ENCODE measurements around the gene PILRA. TPM values are rescaled to one million over a fixed set of nuclear protein-coding genes. Genes with fewer than 3 reads are reported as not detected.

Gene PILRA
- total RNA-seq, 2 experiments from 2014 or later = 8.1 to 11.5 TPM

DNA sequence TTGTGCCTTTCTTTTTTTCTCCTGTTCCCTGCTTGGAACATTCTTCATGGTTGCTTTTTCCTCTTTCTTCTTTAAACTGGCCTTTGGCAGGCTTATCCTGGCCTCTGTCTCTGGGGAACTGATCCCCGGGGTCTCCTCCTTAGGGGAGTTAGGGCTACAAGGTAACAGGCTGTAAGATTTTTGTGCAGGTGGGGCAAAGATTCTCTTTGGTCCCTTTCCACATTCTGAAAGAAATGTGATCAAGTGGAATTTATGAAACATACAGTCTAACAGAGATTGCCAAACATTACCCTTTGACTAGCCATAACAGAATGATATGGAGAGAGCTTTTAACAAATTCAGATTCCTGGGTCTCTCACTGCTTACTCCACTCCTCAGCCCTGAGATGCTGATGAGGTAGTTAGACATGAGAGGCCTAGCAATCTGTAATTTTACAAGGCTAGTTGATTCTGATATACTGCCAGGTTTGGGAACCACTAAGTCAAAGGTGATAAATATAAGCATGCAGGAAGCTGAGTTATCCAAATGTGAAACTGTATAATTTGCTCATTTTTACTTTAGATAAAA is 46.5 kb downstream of the PILRA start:
- H3K4me3 Mint-ChIP-seq = no peak overlapping the region
- H3K27ac Mint-ChIP-seq = no peak overlapping the region
- ChIA-PET POLR2A (interaction anchor here (1.3 kb wide), 1 partner anchor 9 kb away, joined by 6 read pairs; the partner anchor contains the start of gene ZCWPW1), CTCF (interaction anchor here (0.6 to 4.1 kb wide), 3 partner anchors 9 to 506 kb away, joined by 3 to 34 read pairs (median 3); partner anchors contain the start of gene ZCWPW1)
- ATAC-seq = no peak
- peaks cover 3% of the 10 kb centered on the region for H3K27me3 Mint-ChIP-seq (ENCODE audit: low read depth)
- H3K4me1 Mint-ChIP-seq (ENCODE audit: low read depth) = no peaks in the 10 kb centered on the region
- H3K9me3 Mint-ChIP-seq (ENCODE audit: insufficient read depth) = no peaks in the 10 kb centered on the region
- no peaks in the 10 kb centered on the region for H3K36me3 Mint-ChIP-seq (ENCODE audit: low read depth)
- DNase-seq = no peak

DNA sequence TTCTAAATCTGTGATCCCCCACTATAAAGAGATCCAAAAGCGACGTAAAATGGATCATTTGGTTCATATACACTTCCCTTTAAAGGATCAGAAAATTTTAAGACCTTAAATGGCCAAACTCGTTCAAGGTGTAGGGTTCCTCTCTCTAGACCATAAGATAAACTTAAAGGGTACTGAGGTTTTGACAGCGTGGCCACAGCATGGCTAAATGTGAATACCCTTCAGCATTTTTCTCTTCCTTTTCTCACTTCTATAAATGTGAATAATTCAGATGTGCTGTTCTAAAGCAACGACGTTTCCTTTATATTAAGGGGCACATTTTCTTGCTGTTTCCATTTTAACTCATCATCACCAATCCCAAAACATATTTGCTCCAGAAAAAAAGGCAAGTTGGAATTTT is 50.0 kb downstream of the PILRA start:
- H3K27ac Mint-ChIP-seq = no peak overlapping the region
- POLR2A ChIA-PET = no interaction called here
- no peak overlapping the region for H3K4me3 Mint-ChIP-seq
- H3K36me3 Mint-ChIP-seq (ENCODE audit: low read depth) = peaks cover 3% of the 10 kb centered on the region
- no peak for ATAC-seq
- CTCF ChIA-PET = interaction anchor here (0.7 to 4.1 kb wide), 2 partner anchors 9 to 16 kb away, joined by 4 to 34 read pairs; no protein-coding TSS in a partner anchor
- no peak for DNase-seq
- peaks cover 7% of the 10 kb centered on the region for H3K4me1 Mint-ChIP-seq (ENCODE audit: low read depth)
- H3K9me3 Mint-ChIP-seq (ENCODE audit: insufficient read depth) = peaks cover 3% of the 10 kb centered on the region
- peaks cover 6% of the 10 kb centered on the region for H3K27me3 Mint-ChIP-seq (ENCODE audit: low read depth)

DNA sequence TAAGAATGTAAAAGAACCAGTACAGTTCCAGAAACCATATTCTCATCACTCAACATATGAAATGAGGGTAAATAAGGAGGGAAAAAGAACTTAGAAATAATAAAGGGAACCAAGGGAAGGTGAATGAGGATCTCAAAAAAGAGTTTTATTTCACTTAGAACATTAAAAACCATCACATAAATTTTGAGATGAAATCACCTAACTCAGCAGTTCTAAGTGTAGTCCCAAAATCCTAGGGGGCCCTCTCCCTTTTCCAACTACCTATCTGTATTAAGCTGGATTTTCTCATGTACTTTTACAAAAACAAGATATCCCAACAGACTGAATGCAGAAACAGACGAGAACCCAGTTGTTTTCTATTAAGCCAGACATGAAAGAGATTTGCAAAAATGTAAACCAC is 52.1 kb downstream of the PILRA start:
- Mint-ChIP-seq H3K27me3 (ENCODE audit: low read depth) (peaks cover 6% of the 10 kb centered on the region), H3K4me3 (no peak overlapping the region), H3K27ac (no peak overlapping the region), H3K36me3 (ENCODE audit: low read depth) (peaks cover 11% of the 10 kb centered on the region), H3K9me3 (ENCODE audit: insufficient read depth) (peaks cover 3% of the 10 kb centered on the region), H3K4me1 (ENCODE audit: low read depth) (peaks cover 7% of the 10 kb centered on the region)
- DNase-seq (no peak), ATAC-seq (no peak)
- CTCF ChIA-PET = interaction anchor here (1.7 kb wide), 1 partner anchor 18 kb away, joined by 7 read pairs; no protein-coding TSS in a partner anchor
- POLR2A ChIA-PET = no interaction called here

DNA sequence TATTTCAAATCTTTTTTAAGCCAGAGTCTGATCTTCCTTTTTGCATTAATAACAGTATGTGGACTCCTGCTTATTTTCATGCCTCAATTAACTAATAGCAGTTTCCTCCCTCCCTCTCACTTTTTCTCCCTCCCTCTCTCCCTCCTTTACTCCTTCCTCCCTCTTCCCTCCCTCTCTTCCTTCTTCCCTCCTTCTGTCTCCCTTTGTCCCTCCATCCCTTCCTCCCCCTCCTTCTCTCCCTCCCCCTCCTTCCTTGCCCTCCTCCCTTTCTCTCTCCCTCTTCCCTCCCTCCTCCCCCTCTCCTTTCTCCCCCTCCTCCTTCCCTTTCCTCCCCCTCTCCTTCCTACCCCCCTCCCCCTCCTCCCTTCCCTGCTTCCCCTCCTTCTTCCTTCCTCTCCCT is 53.2 kb downstream of the PILRA start:
- H3K4me3 Mint-ChIP-seq = no peak overlapping the region
- H3K36me3 Mint-ChIP-seq (ENCODE audit: low read depth) = peaks cover 21% of the 10 kb centered on the region
- peaks cover 3% of the 10 kb centered on the region for H3K9me3 Mint-ChIP-seq (ENCODE audit: insufficient read depth)
- ChIA-PET POLR2A (no interaction called here), CTCF (interaction anchor here (1.6 kb wide), 1 partner anchor 19 kb away, joined by 4 read pairs; no protein-coding TSS in a partner anchor)
- peaks cover 6% of the 10 kb centered on the region for H3K27me3 Mint-ChIP-seq (ENCODE audit: low read depth)
- no peak for ATAC-seq
- no peak for DNase-seq
- no peak overlapping the region for H3K27ac Mint-ChIP-seq
- peaks cover 17% of the 10 kb centered on the region for H3K4me1 Mint-ChIP-seq (ENCODE audit: low read depth)

DNA sequence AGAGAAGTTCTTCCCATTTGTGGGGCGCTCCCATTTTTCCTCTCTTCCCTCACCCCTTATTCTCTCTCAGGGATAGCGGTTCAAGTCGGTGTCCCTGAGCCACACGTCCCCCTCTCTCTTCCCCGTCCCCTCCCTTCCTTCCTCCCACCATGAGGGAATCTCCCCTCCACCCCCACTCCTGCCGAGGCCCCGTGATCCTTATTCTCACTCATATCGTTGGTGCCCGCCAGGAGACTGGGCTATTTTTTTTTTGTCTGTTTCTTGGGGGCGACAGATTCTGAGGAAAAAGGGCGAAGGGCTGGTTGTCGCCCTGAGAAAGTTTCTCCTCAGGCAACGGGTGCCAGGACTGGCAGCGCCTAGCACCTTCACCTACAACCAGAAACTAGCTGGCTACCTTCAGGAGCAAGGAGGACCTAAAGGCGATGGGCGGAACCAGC is 54.5 kb downstream of the PILRA start:
- ATAC-seq (no peak), DNase-seq (no peak)
- Mint-ChIP-seq H3K27me3 (ENCODE audit: low read depth) (peaks cover 6% of the 10 kb centered on the region), H3K27ac (peak overlapping the region; percentile 100), H3K9me3 (ENCODE audit: insufficient read depth) (peaks cover 3% of the 10 kb centered on the region), H3K4me3 (peak overlapping the region; percentile 98), H3K4me1 (ENCODE audit: low read depth) (peaks cover 30% of the 10 kb centered on the region), H3K36me3 (ENCODE audit: low read depth) (peaks cover 33% of the 10 kb centered on the region)
- ChIA-PET CTCF (interaction anchor here (0.7 to 2.2 kb wide), 9 partner anchors 9 to 299 kb away, joined by 3 to 17 read pairs (median 4); no protein-coding TSS in a partner anchor), POLR2A (interaction anchor here (0.6 to 2.2 kb wide), 11 partner anchors 7 to 326 kb away, joined by 3 to 15 read pairs (median 6); partner anchors contain the start of genes AGFG2, AP4M1 and MCM7)

DNA sequence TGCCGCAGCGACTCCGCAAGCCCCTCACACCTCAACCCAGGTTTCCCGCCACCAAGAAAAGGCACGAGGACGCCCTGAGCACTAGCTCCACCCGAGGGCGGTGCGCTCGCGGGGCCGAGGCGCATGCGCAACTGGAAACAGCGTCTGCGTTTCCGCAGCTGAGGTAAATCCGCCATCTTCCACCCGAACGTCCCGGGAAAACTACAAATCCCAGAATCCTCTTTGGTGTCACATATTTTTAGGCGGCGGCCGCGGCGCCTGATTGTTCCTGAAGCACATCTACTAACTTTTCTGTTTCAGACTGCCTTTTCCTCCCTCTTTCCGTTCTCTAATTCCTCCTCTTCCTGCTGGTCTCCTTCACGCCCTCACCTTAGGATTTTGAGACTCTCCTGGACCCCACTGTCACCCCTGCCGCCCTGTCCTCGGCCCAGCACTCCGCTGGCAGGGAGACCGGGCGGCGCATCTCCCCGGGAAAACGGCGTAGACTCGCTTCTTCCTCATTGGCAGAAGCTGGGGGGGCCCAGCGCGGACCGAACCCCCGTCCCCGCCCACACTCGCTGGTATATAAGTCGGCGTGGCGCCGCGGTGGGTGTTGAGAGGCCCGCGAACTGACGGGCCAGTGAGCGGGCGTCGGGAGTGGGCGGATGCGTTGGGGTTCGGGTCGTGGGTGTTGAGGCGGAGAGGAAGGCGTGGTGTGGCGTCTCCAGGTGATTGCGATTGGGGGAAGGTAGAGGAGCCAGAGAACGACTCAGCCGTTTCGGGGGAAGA is 55.1 kb downstream of the PILRA start, which contains the start of gene ZCWPW1:
Gene ZCWPW1, minus strand, starts transcription at position 505 of the 768 bp plus-strand sequence. CDS start 8,054 bp downstream, outside the sequence.
- DNase-seq (peak; percentile 97), ATAC-seq (peak; percentile 68)
- Mint-ChIP-seq H3K4me3 (peak within 1 kb of the TSS; percentile 98), H3K27ac (peak within 1 kb of the TSS; percentile 100), H3K36me3 (ENCODE audit: low read depth) (peaks cover 39% of the 10 kb centered on the region), H3K27me3 (ENCODE audit: low read depth) (peaks cover 6% of the 10 kb centered on the region), H3K9me3 (ENCODE audit: insufficient read depth) (peaks cover 3% of the 10 kb centered on the region), H3K4me1 (ENCODE audit: low read depth) (peaks cover 36% of the 10 kb centered on the region)
- ChIA-PET CTCF (interaction anchor here (0.6 to 2.3 kb wide), 11 partner anchors 8 to 299 kb away, joined by 3 to 17 read pairs (median 4); partner anchors contain the start of gene POP7), POLR2A (interaction anchor here (0.6 to 2.4 kb wide), 31 partner anchors 8 to 923 kb away, joined by 3 to 17 read pairs (median 5); partner anchors contain the start of genes AGFG2, AP4M1, FBXO24 and GPC2)

DNA sequence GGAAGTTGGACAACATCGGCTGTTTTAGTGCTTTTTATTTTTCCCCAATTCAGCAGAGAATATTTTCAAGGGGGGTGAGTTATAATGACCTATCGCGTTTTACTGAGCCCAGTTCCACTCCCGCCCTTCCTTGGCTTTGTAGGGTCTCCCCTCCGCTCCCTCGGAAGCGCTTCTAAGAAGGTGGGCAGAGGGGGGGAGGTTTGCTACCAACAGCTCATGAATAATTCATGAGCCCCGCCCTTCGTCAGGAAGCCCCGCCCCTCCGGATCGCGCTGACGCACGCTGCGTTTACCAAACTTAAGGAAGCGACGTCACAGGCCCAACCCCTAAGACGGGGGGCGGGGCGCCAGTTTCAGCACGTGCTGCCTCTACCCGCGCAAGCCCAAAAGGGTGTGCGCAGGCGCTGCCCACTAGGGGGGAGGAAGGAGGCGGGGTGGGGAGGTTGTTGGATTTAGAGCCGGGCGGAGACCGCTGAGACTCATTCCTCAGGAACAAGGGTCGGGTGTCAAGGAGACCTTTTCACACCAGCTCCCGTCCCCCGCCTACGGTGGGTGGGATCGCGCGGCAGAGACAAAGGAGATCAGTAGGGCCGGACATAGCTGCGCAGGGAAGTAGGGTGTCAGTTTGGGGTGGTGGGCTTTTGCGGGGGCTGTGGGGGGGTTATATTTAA is 55.8 kb downstream of the PILRA start:
- Mint-ChIP-seq H3K36me3 (ENCODE audit: low read depth) (peaks cover 46% of the 10 kb centered on the region), H3K27ac (peak overlapping the region; percentile 100), H3K27me3 (ENCODE audit: low read depth) (peaks cover 6% of the 10 kb centered on the region), H3K4me3 (peak overlapping the region; percentile 98), H3K4me1 (ENCODE audit: low read depth) (peaks cover 43% of the 10 kb centered on the region), H3K9me3 (ENCODE audit: insufficient read depth) (peaks cover 3% of the 10 kb centered on the region)
- POLR2A ChIA-PET = interaction anchor here (0.6 to 2.4 kb wide), 37 partner anchors 9 to 924 kb away, joined by 3 to 17 read pairs (median 4); partner anchors contain the start of genes AGFG2, AP4M1, FBXO24 and GPC2
- ATAC-seq (peak; percentile 61), DNase-seq (peak; percentile 100)
- CTCF ChIA-PET = interaction anchor here (0.6 to 2.3 kb wide), 9 partner anchors 8 to 300 kb away, joined by 3 to 17 read pairs (median 5); partner anchors contain the start of gene POP7

DNA sequence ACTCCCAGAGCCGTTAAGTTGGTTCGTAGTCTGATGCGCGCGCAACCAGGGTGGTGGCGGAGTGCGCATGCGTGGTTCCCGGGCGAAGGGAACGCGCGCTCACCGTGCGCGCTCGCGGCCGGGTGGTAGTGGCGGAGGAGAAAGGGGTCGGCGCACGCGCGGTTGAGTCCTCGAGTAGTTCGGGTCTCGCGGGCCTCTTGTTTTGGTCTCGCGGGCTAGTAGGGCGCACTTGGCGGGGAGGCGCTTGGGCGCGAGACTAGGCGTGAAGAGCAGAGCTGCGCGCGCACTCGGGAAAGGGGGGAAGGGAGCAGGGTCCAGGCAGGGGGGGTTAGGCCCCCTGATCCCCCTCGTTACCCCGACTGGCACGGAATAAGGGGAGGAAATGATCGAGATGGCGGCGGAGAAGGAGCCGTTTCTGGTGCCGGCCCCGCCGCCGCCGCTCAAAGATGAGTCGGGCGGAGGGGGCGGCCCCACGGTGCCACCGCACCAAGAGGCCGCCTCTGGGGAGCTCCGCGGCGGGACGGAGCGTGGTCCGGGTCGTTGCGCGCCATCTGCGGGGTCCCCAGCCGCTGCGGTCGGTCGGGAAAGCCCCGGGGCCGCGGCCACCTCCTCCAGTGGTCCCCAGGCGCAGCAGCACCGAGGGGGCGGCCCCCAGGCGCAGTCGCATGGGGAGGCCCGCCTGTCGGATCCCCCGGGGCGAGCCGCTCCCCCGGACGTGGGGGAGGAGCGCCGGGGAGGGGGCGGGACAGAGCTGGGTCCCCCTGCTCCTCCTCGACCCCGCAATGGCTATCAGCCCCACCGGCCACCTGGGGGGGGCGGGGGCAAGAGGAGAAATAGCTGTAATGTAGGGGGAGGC is 56.6 kb downstream of the PILRA start, which contains the start of gene MEPCE:
Gene MEPCE, plus strand, starts transcription at position 195 of the 856 bp plus-strand sequence. Its CDS starts 188 bp downstream, at position 383.
- Mint-ChIP-seq H3K36me3 (ENCODE audit: low read depth) (peaks cover 54% of the 10 kb centered on the region), H3K27ac (peak within 1 kb of the TSS; percentile 100), H3K9me3 (ENCODE audit: insufficient read depth) (peaks cover 3% of the 10 kb centered on the region), H3K27me3 (ENCODE audit: low read depth) (peaks cover 6% of the 10 kb centered on the region), H3K4me1 (ENCODE audit: low read depth) (peaks cover 51% of the 10 kb centered on the region), H3K4me3 (peak within 1 kb of the TSS; percentile 98)
- ChIA-PET POLR2A (interaction anchor here (0.5 to 2.4 kb wide), 40 partner anchors 9 to 925 kb away, joined by 3 to 17 read pairs (median 4); partner anchors contain the start of genes AGFG2, AP4M1, FBXO24 and GPC2), CTCF (interaction anchor here (1.0 to 2.3 kb wide), 6 partner anchors 7 to 422 kb away, joined by 3 to 17 read pairs (median 4); partner anchors contain the start of genes POP7 and SLC12A9)
- DNase-seq (peak; percentile 98), ATAC-seq (peak; percentile 55)

DNA sequence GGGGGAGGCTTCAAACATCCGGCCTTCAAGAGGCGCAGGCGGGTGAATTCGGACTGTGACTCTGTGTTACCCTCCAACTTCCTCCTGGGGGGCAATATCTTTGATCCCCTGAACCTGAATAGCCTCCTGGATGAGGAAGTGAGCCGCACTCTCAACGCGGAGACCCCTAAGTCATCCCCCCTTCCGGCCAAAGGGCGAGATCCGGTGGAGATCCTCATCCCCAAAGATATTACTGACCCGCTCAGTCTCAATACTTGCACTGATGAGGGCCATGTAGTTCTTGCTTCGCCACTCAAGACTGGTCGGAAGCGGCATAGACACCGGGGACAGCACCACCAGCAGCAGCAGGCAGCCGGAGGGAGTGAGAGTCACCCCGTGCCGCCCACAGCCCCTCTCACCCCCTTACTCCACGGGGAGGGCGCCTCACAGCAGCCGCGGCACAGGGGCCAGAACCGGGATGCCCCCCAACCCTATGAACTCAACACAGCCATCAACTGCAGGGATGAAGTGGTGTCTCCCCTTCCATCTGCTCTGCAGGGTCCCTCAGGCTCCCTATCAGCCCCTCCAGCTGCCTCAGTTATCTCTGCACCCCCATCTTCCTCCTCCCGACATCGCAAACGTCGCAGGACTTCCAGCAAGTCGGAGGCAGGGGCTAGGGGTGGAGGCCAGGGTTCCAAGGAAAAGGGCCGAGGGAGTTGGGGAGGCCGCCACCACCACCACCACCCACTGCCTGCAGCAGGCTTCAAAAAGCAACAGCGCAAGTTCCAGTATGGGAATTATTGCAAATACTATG is 57.4 kb downstream of the PILRA start:
- Mint-ChIP-seq H3K4me3 (peak overlapping the region; percentile 88), H3K4me1 (ENCODE audit: low read depth) (peaks cover 55% of the 10 kb centered on the region), H3K9me3 (ENCODE audit: insufficient read depth) (peaks cover 3% of the 10 kb centered on the region), H3K27me3 (ENCODE audit: low read depth) (peaks cover 6% of the 10 kb centered on the region), H3K27ac (peak overlapping the region; percentile 97), H3K36me3 (ENCODE audit: low read depth) (peaks cover 62% of the 10 kb centered on the region)
- ATAC-seq (no peak), DNase-seq (no peak)
- CTCF ChIA-PET = interaction anchor here (1.0 to 2.3 kb wide), 3 partner anchors 14 to 421 kb away, joined by 3 to 6 read pairs (median 4); partner anchors contain the start of genes POP7 and SLC12A9
- POLR2A ChIA-PET = interaction anchor here (0.8 to 2.4 kb wide), 11 partner anchors 12 to 329 kb away, joined by 3 to 17 read pairs (median 3); partner anchors contain the start of genes AP4M1, FBXO24, LAMTOR4 and LRCH4

Measured in activated CD8-positive, alpha-beta T cell treated with anti-CD3 and anti-CD28 coated beads, Interleukin-2, amount 10 ng/mL, durations not matched to agents 7 days and 5 days (primary cell).